Tibial artery (tissue), 4 donors: ENCODE measurements around the gene WDR37.
"Not testable (repeated sequence)": the region's sequence is repeated elsewhere in the genome, so short reads cannot be mapped to it uniquely, and the experiment has no call there.

Experiments used
- DNase-seq, 2 donors: peaks; one replicate each; pipeline ENCODE4 v3.0.0-alpha.2; 2019
- H3K27ac ChIP-seq, 2 donors: fragments of 200-600 bp; sonication (generic) in 1 of 2; 1 replicate in 1 of 2; 2 replicates in 1 of 2; pipeline ENCODE4 v1.5.1; 2018 to 2019; ENCODE audit warnings: mild to moderate bottlenecking in 1 of 2
- H3K27me3 ChIP-seq, 2 donors: fragments of 200-600 bp; sonication (generic) in 1 of 2; one replicate each; pipeline versions ENCODE4 v1.5.1 to v1.6.0; 2016 to 2019
- H3K36me3 ChIP-seq, 3 donors: fragments of 200-600 bp; sonication (generic) in 2 of 3; one replicate each; pipeline ENCODE4 v1.5.1; 2016 to 2019; ENCODE audit warnings: mild to moderate bottlenecking in 2 of 3
- H3K4me1 ChIP-seq, 4 donors: fragments of 200-600 bp; sonication (generic) in 2 of 4; 1 replicate in 3 of 4; 2 replicates in 1 of 4; pipeline ENCODE4 v1.5.1; 2016 to 2019
- H3K4me3 ChIP-seq, 2 donors: fragments of 200-600 bp; sonication (generic) in 1 of 2; 1 replicate in 1 of 2; 2 replicates in 1 of 2; pipeline ENCODE4 v1.5.1; 2018 to 2019; ENCODE audit warnings: mild to moderate bottlenecking in 2 of 2
- H3K9me3 ChIP-seq, 3 donors: fragments of 200-600 bp; sonication (generic) in 1 of 3; one replicate each; pipeline ENCODE4 v1.5.1; 2016 to 2019
- intact Hi-C: fragments of 100-400 bp; cut with DNase I; formaldehyde crosslinking; loops from one replicate; pipeline ENCODE4 v1.15.0; 2023; ENCODE audit warnings: low total_unique reads
- TF ChIP-seq, protein P1 (sequence below), 2 experiments: fragments of 200-600 bp in 1 of 2; fragments of 450-650 bp in 1 of 2; IDR thresholded peaks; one replicate each; pipeline ENCODE4 v1.5.1; 2017 to 2019; ENCODE audit warnings: antibody characterized with exemption in 2 of 2, mild to moderate bottlenecking in 1 of 2, moderate library complexity in 1 of 2

Gene WDR37

DNA sequence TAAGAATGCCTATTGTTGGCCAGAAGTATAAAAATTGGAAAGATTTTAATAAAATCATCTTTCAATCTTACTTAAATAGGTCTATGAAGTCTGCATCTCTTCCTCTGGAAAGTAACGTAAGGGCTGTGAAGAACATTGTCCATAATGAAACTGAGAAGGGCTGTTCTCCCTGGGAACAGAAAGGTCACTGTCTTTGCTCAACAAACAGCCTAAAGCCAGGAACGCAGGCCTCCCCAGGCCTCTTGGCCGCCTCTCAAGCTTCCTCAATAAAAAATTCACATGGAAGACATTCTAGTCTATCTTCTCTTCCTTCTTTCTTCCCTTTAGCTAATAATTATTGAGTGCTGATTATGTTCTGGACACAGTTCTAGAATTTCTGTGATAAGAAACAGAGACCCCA is 21.4 kb upstream of the WDR37 start:
- intact Hi-C loops = no loop called here
- H3K27me3 ChIP-seq = no peaks in the 10 kb centered on the region
- no peak overlapping the region for H3K4me3 ChIP-seq
- TF ChIP-seq, protein P1, sequence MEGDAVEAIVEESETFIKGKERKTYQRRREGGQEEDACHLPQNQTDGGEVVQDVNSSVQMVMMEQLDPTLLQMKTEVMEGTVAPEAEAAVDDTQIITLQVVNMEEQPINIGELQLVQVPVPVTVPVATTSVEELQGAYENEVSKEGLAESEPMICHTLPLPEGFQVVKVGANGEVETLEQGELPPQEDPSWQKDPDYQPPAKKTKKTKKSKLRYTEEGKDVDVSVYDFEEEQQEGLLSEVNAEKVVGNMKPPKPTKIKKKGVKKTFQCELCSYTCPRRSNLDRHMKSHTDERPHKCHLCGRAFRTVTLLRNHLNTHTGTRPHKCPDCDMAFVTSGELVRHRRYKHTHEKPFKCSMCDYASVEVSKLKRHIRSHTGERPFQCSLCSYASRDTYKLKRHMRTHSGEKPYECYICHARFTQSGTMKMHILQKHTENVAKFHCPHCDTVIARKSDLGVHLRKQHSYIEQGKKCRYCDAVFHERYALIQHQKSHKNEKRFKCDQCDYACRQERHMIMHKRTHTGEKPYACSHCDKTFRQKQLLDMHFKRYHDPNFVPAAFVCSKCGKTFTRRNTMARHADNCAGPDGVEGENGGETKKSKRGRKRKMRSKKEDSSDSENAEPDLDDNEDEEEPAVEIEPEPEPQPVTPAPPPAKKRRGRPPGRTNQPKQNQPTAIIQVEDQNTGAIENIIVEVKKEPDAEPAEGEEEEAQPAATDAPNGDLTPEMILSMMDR (IDR thresholded peaks at IDR 0.05) = no peak
- DNase-seq = no peak
- H3K9me3 ChIP-seq = no peaks in the 10 kb centered on the region
- peaks cover 0 to 17% (median 6%) of the 10 kb centered on the region in 3 donors for H3K36me3 ChIP-seq
- no peak overlapping the region for H3K27ac ChIP-seq
- no peaks in the 10 kb centered on the region for H3K4me1 ChIP-seq

DNA sequence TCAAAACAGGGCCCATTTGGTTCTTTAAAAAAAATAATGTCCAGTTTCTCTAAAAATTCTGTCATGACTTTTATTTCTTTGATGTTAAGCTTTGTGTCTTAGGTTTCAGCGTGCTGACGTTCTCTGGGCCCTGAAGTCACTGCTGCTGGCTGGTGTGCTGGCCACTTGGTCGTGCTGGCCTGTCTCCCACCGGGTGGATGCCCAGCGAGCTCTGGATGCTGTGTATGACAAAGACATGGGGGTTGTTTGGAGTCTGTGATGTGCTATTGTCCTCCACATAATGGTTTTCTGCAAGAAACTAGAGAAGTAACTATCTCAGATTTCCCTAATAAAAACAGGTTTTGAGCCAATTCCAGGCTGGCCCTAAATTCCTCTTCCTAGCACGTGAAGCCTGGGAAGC is 21.0 kb upstream of the WDR37 start:
- Histone ChIP-seq H3K4me1 (no peaks in the 10 kb centered on the region), H3K9me3 (no peaks in the 10 kb centered on the region), H3K27ac (no peak overlapping the region), H3K4me3 (no peak overlapping the region), H3K36me3 (peaks cover 4 to 21% (median 6%) of the 10 kb centered on the region in 3 donors), H3K27me3 (no peaks in the 10 kb centered on the region)
- DNase-seq = no peak
- intact Hi-C loops = no loop called here
- TF ChIP-seq, protein P1 (IDR thresholded peaks at IDR 0.05) = no peak

DNA sequence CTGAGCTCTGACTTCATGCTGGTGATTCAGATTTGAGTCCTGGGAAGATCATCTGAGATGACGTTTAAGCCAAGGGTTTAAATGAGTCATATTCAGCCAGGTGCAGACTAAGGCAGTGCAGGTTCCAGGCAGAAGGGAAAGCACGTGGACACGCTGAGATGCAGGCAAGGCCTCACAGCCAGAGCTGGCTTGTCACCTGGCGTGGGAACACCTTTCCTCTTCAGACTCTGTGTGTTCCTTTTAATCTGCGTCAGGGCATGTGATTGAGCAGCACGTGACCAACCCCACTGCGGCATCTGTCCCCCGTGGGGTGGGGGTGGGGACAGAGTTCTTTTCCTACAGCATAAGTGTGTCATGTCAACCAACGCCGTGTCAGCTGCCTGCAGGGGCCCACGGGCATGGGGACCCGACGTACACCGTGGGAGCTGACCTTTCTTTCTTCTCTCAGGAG is 19.8 kb upstream of the WDR37 start:
- H3K27me3 ChIP-seq = no peaks in the 10 kb centered on the region
- H3K27ac ChIP-seq = no peak overlapping the region
- peaks cover 10 to 32% (median 15%) of the 10 kb centered on the region in 3 donors for H3K36me3 ChIP-seq
- H3K9me3 ChIP-seq = no peaks in the 10 kb centered on the region
- H3K4me3 ChIP-seq = no peak overlapping the region
- H3K4me1 ChIP-seq = no peaks in the 10 kb centered on the region
- intact Hi-C loops = no loop called here
- TF ChIP-seq, protein P1 (IDR thresholded peaks at IDR 0.05) = no peak
- DNase-seq = no peak

GRCh38 chr10:1037098-1037497 is 19.1 kb upstream of the WDR37 start:
- TF ChIP-seq, protein P1 (IDR thresholded peaks at IDR 0.05) = no peak
- peaks cover 17 to 40% (median 21%) of the 10 kb centered on the region in 3 donors for H3K36me3 ChIP-seq
- intact Hi-C loops = no loop called here
- DNase-seq = no peak
- H3K27ac ChIP-seq = no peak overlapping the region
- H3K27me3 ChIP-seq = no peaks in the 10 kb centered on the region
- H3K9me3 ChIP-seq = no peaks in the 10 kb centered on the region
- H3K4me3 ChIP-seq = no peak overlapping the region
- no peaks in the 10 kb centered on the region for H3K4me1 ChIP-seq

- H3K9me3 ChIP-seq, H3K4me3 ChIP-seq, intact Hi-C loops, H3K4me1 ChIP-seq, DNase-seq, H3K27me3 ChIP-seq, H3K27ac ChIP-seq: not testable (repeated sequence)
- H3K36me3 ChIP-seq = peaks cover 31 to 54% (median 35%) of the 10 kb centered on the region in 3 donors
These were observed 17.4 kb upstream of the WDR37 start for GRCh38 chr10:1038769-1039168.

- H3K27ac ChIP-seq = no peak overlapping the region
- intact Hi-C loops = no loop called here
These were observed 16.1 kb upstream of the WDR37 start for GRCh38 chr10:1040133-1040532.

More at GRCh38 chr10:1040133-1040532, 16.1 kb upstream of the WDR37 start:
- no peak overlapping the region for H3K4me3 ChIP-seq
- H3K27me3 ChIP-seq = no peaks in the 10 kb centered on the region
- H3K9me3 ChIP-seq = no peaks in the 10 kb centered on the region
- peaks cover 0 to 9% (median 4%) of the 10 kb centered on the region in 4 donors for H3K4me1 ChIP-seq
- TF ChIP-seq, protein P1 (IDR thresholded peaks at IDR 0.05) = no peak
- H3K36me3 ChIP-seq = peaks cover 31 to 54% (median 35%) of the 10 kb centered on the region in 3 donors
- DNase-seq = no peak
